HG02798 (cell line): Measurements from ENCODE around the gene ALOX15B.
"Not testable (repeated sequence)": the region's sequence is repeated elsewhere in the genome, so short reads cannot be mapped to it uniquely, and the experiment has no call there.

Experiments
- ATAC-seq: cut with Tn5 transposase; IDR thresholded peaks from one replicate; pipeline ENCODE4 v1.9.1; 2021; ENCODE audit warnings: mild to moderate bottlenecking; ENCODE audit not compliant: unreplicated experiment, poor library complexity

The ALOX15B gene

GRCh38 chr17:8012996-8013640 lies 25.7 kb upstream of the ALOX15B start:
- ATAC-seq = no peak

DNA sequence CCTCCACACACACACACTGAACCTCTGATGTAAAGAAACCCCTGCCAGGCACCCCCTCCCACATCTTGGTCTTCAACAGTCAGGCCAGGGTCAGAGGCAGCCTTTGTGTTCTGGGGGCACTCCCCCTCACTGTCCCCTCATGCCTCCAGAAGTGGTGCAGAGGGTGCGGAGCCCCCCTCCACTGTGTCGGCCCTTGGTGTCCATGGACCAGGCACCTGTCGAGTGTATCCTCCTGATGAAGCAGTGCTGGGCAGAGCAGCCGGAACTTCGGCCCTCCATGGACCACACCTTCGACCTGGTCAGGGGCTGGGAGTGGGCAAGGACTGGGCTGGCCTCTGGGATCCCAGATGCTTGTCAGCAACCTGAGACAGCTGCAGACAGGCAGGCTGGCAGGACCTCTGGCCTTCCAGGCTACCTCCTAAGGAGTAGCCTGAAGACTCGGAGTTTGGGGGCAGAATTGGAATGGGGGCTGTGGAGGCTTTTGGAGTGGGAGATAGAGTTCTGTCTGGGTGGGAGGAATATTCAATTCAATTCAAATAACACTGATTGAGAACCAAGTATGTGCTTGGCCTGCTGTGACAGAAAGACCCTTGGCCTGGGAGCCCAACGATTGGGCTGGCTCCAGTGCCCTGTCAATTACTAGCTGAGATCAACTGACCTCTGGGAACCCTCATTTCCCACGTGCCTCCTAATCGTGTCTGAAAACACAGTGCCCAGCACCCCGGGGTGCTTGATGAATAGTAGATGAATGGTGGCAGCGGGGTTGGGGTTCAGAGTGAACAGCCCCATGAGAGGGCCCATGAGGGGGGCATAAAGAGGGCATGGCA lies 24.9 kb upstream of the ALOX15B start:
- ATAC-seq = no peak

DNA sequence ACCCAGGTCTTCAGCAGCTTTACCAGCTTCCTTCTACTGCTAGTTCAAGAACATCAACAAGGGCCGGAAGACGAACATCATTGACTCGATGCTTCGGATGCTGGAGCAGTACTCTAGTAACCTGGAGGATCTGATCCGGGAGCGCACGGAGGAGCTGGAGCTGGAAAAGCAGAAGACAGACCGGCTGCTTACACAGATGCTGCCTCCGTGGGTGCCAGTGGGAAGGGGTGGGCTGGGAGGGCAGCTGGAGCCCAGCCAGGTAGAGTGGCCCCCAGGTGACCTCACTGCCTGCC lies 24.4 kb upstream of the ALOX15B start:
- ATAC-seq = no peak

- ATAC-seq = no peak
Observed at GRCh38 chr17:8015236-8015956, 23.5 kb upstream of the ALOX15B start.

DNA sequence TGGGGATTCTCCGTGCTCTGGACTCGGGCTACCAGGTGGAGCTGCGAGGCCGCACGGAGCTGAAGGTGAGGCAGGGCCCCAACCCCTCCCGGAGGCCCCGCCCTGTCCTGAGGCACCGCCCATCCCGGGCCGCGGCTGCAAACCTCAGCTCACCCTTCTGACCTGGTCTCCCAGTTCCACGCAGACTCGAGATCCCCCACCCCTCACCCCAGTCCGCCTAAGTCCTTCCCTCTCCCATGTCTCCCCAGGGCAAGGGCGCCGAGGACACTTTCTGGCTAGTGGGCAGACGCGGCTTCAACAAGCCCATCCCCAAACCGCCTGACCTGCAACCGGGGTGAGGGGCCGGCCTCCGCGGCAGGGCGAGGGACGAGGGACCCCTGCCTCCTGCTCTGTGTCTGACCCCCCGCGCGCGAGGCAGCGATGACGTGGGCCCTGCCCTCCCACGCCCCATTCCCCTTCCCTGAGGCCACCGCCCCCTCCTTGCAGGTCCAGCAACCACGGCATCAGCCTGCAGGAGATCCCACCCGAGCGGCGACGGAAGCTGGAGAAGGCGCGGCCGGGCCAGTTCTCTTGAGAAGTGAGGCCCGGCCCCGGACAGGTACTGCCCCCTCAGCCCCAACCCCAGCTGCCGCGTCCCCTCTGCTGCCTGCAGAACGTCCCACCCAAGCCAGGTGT lies 22.8 kb upstream of the ALOX15B start:
- ATAC-seq = no peak

DNA sequence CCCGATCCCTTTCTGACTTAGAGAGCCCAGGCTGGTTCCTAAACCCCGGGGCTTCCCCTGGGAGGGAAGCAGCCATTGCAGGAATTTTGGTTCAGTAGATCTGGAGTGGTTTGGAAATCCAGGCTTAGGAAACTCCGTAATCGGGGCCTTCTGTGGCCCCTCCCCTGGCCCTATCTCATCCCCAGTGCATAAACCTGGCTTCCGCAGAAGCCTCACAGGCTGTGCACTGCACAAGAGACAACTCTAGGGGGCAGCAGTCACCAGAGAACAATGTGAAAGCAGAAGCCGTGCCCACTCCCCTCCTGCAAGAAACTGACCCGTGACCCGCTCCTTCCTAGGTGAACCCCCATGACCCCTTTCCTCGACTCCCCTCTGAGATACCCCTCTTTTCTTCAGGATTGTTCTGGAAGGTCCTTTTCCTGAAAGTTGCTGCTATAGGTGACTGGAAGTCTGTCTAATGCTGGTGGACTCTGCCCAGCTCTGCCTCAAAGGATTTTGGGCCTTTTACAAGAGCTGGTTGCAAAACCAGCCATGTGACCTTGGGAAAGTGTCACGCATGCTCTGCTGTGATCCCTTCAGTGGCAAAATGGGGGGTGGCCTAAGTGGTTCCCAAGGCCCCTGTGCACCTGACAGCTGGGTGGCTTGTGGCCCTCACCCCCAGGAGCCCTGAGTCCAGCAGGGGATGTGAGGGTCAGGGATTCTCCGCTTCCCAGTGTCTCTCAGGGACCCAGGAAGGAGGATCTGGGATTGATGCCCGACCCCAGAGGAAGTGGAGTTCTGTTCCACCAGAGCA lies 22.0 kb upstream of the ALOX15B start:
- ATAC-seq = no peak

- ATAC-seq = no peak
Observed at GRCh38 chr17:8018436-8018835, 20.4 kb upstream of the ALOX15B start.

- no peak for ATAC-seq
Observed at GRCh38 chr17:8019166-8019565, 19.7 kb upstream of the ALOX15B start.

- no peak for ATAC-seq
Observed at GRCh38 chr17:8019665-8020650, 18.9 kb upstream of the ALOX15B start.

DNA sequence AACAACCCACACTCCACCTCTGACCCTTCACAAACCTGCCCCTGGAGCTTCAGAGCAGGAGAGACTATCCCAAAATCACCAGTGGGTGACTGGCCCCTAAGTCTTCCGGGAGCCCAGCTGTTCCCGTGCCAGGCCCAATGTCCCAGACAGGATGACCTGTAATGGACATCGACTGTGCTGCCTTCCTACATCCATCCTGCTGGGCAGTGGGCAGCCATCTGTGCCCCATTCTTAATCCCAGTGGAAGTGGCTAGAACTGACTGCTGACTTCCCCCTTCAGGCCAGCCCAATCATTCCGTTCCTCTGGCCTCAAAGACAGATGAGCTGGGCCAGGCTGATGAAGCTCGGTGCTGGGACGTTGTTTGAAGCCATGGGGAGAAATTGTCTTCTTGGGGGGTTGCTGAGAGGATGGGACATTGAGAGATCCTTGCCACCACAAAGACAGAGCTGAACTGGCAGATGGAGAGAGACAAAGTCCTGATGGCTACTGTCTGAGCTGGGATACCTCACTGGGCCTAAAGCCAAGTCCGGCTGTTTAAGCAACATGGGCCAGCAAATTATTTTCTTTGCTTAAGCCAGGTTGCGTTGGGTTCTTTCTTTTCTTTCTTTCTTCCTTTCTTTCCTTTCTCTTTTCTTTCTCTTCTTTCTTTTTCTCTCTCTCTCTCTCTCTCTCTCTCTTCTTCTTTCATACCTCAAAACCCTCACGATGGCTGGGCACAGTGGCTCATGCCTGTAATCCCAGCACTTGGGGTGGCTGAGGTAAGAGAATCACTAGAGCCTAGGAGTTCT lies 17.9 kb upstream of the ALOX15B start:
- ATAC-seq = no peak

DNA sequence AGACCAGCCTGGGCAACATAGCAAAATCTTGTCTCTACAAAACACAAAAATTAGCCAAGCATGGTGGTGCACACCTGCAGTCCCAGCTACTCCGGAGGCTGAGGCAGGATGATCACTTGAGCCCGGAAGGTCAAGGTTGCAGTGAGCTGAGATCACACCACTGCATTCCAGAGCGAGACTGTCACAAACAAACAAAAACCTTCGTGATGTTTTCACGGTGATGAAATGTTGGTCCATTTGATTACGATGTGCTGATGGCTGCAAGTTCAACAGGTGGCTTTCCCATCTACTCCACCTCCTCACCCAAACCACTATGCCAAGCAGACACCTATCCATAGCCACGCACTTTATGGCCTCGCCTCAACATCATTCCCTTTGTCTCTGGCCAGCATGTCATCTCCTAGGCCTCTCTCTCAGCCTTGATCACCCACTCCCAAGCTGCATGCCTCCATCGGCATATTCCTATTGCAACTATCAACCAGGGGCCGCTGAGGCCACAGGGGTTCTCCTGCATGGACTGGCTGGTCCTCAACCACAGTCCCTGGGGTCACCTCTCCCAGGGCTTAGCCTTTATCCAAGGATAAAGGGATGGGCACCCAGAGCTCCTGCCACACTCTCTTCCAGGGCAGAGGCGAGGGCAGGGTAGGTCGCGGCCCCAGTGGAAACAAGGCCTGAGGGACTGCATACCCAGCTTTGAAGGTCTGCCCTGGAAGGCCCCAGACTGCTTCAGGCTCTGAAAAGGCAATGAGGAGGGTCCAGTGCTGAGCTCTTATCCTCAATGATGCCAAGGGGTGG lies 17.1 kb upstream of the ALOX15B start:
- ATAC-seq = no peak

- ATAC-seq = no peak
Observed at GRCh38 chr17:8022360-8023003, 16.4 kb upstream of the ALOX15B start.

GRCh38 chr17:8024161-8024560 lies 14.7 kb upstream of the ALOX15B start:
- not testable (repeated sequence) for ATAC-seq

DNA sequence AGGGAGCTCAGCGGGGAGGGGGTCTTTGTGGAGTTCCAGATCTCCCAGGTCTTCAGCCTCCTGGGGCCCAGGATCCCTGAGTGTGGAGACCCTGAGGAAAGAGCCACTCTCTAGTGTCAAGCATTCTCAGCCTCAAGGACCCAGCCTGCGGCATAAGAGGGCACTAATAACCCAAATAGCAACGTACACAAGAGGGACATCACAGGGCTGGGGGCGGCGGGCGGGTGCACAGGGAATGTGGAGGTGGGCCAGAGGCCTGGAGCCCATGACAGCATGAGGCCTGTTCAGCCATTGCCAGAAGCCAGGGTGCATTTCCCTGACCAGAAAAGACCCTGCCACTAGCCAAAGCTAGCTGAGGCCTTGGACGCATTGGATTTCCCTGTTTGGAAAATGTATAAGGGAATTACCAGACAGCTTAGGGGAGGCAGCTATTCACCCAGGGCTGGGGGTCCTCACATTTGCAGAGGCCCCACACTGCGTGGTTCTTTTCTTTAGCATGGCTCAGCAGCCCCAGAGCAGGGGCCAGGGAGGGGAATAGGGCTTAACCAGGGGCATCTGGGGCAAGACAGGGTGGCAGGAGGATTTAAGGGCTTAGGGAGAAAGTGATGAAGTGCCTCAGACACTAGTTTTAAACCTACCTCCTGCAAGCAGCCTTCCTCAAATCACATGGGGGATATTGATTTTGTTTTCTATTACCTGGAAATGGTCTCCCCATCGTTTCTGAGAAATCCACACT lies 13.5 kb upstream of the ALOX15B start:
- ATAC-seq = no peak

GRCh38 chr17:8029121-8029520 lies 9.7 kb upstream of the ALOX15B start:
- ATAC-seq = no peak

DNA sequence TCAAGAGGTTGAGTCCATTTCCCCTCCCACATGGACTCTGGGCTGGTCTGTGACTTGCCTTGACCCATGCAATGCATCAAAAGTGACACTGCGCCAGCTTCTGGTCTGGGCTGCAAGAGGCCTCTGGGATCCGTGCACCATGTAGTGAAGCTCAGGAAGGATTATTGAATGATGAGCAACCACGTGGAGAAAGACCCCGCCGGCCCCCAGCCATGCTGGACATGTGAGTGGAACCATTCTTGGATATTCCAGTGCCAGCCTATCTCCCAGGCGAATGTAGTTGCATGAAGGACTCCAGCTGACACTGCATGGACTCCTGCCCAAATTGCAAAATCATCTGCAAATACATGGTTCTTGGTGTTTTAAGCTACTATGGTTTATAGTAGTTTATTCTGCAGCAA lies 7.6 kb upstream of the ALOX15B start:
- ATAC-seq = no peak
